GM12878 (cell line): ENCODE measurements around the gene RAB40B. TPM values are rescaled to one million over a fixed set of nuclear protein-coding genes. Genes with fewer than 3 reads are reported as not detected.

ENCODE experiments used
- ATAC-seq: fragments of 200-7000 bp; cut with Tn5 transposase; 3 replicates; pipeline ENCODE4 v1.9.1; 2020; ENCODE audit warnings: mild to moderate bottlenecking, moderate library complexity
- BruUV-seq: library from RNA; stranded (reverse); fragments of 400-500 nt; replicated peaks from 2 replicates; lab custom pipeline; 2021; lab: Mats Ljungman, UMichigan
- CTCF ChIA-PET: fragments of 300-600 bp; sonication (Branson Sonifier 250); formaldehyde crosslinking; extraction: SDS; loops from one replicate; lab custom pipeline; 2021; ENCODE audit warnings: inconsistent platforms; lab: Yijun Ruan, JAX
- POLR2A ChIA-PET: fragments of 350-600 bp; formaldehyde crosslinking; extraction: SDS; loops from one replicate; lab custom pipeline; 2021; ENCODE audit warnings: inconsistent platforms; lab: Charles Lee
- RAD21 ChIA-PET: fragments of 300-600 bp; sonication (Branson Sonifier 250); formaldehyde crosslinking; loops from one replicate; lab custom pipeline; 2023; ENCODE audit warnings: antibody characterized with exemption; ENCODE audit not compliant: unreplicated experiment; lab: Charles Lee
- SMC1A ChIA-PET: fragments of 300-600 bp; sonication (Branson Sonifier 250); formaldehyde crosslinking; loops from one replicate; lab custom pipeline; 2023; ENCODE audit not compliant: unreplicated experiment, uncharacterized antibody; lab: Charles Lee
- DNase-seq: peaks from one replicate; pipeline ENCODE4 v3.0.0-alpha.2; 2011; ENCODE audit warnings: low read depth, low spot score
- FAIRE-seq: peaks from 3 replicates; lab custom pipeline; 2011; peaks lifted over from hg19 to GRCh38; lab: Jason Lieb, UNC
- H2AFZ ChIP-seq: 2 replicates; pipeline ENCODE4 v1.6.0; 2011; ENCODE audit warnings: low read depth, low read length, control low read depth; ENCODE audit not compliant: control insufficient read depth
- H3K27ac ChIP-seq: 2 replicates; pipeline ENCODE4 v1.5.1; 2011; ENCODE audit warnings: control low read depth; ENCODE audit not compliant: control insufficient read depth, insufficient read depth
- H3K27me3 ChIP-seq, 2 experiments: replicated peaks in 1 of 2; 2 replicates each; pipeline versions ENCODE4 v1.6.0 to v1.6.1; 2011; ENCODE audit warnings: low read length in 1 of 2; ENCODE audit not compliant: control insufficient read depth in 2 of 2, insufficient read depth in 2 of 2
- H3K36me3 ChIP-seq, 2 experiments: 2 replicates each; pipeline ENCODE4 v1.5.1; 2011; ENCODE audit warnings: low read length in 1 of 2; ENCODE audit not compliant: control insufficient read depth in 2 of 2, insufficient read depth in 2 of 2
- H3K4me1 ChIP-seq: 2 replicates; pipeline ENCODE4 v1.6.1; 2011; ENCODE audit warnings: mild to moderate bottlenecking, low read length, moderate library complexity, mixed read lengths; ENCODE audit not compliant: control insufficient read depth, insufficient read depth
- H3K4me2 ChIP-seq: 2 replicates; pipeline ENCODE4 v1.6.0; 2011; ENCODE audit warnings: control low read depth; ENCODE audit not compliant: control insufficient read depth, insufficient read depth
- H3K4me3 ChIP-seq: fragments of 200-600 bp; sonication (generic); 2 replicates; pipeline ENCODE4 v1.5.1; 2016
- H3K79me2 ChIP-seq: 2 replicates; pipeline ENCODE4 v1.6.0; 2011; ENCODE audit warnings: low read length; ENCODE audit not compliant: control insufficient read depth, insufficient read depth
- H3K9ac ChIP-seq: 2 replicates; pipeline ENCODE4 v1.8.0; 2011; ENCODE audit warnings: low read length, control low read depth, mixed read lengths; ENCODE audit not compliant: control insufficient read depth, insufficient read depth
- H3K9me3 ChIP-seq: replicated peaks from 3 replicates; pipeline ENCODE4 v1.5.1; 2011; ENCODE audit warnings: mild to moderate bottlenecking, low read length; ENCODE audit not compliant: control insufficient read depth, insufficient read depth
- H4K20me1 ChIP-seq: 2 replicates; pipeline ENCODE4 v1.6.0; 2011; ENCODE audit not compliant: control insufficient read depth, insufficient read depth
- BACH1 ChIP-seq: fragments of 450-650 bp; IDR thresholded peaks from 2 replicates; pipeline ENCODE4 v1.6.1; 2017; ENCODE audit warnings: mild to moderate bottlenecking, borderline replicate concordance
- CBX3 ChIP-seq: fragments of 200-600 bp; sonication (generic); IDR thresholded peaks from 2 replicates; pipeline ENCODE4 v1.6.1; 2016; ENCODE audit warnings: low read depth, borderline replicate concordance
- CEBPZ ChIP-seq: fragments of 150-350 bp; IDR thresholded peaks from 2 replicates; pipeline ENCODE4 v1.6.1; 2016; ENCODE audit warnings: low read depth, low read length
- CHD1 ChIP-seq: IDR thresholded peaks from 2 replicates; pipeline ENCODE4 v1.6.1; 2012; ENCODE audit warnings: low read depth, low read length, improper control_type of control experiment
- HDGF ChIP-seq: fragments of 450-650 bp; IDR thresholded peaks from 2 replicates; pipeline ENCODE4 v1.6.1; 2016; ENCODE audit warnings: antibody characterized with exemption
- PML ChIP-seq: IDR thresholded peaks from 2 replicates; pipeline ENCODE4 v1.6.1; 2012; ENCODE audit warnings: low read length, inconsistent platforms
- POU2F2 ChIP-seq: IDR thresholded peaks from 3 replicates; pipeline ENCODE4 v1.6.1; 2011; ENCODE audit warnings: low read depth, mild to moderate bottlenecking, low read length, borderline replicate concordance
- RAD21 ChIP-seq: IDR thresholded peaks from 2 replicates; pipeline ENCODE4 v1.6.1; 2011; ENCODE audit warnings: mild to moderate bottlenecking, low read depth, low read length, moderate library complexity; ENCODE audit not compliant: insufficient read depth
- SREBF2 ChIP-seq: IDR thresholded peaks from 2 replicates; pipeline ENCODE4 v1.6.1; 2012; ENCODE audit warnings: mild to moderate bottlenecking, low read length
- ZBED1 ChIP-seq: IDR thresholded peaks from 2 replicates; pipeline ENCODE4 v1.6.1; 2016; ENCODE audit warnings: borderline replicate concordance
- ZBTB40 ChIP-seq: fragments of 450-650 bp; IDR thresholded peaks from 2 replicates; pipeline ENCODE4 v1.6.1; 2016; ENCODE audit warnings: mild to moderate bottlenecking, moderate library complexity, borderline replicate concordance
- ZNF217 ChIP-seq: fragments of 450-650 bp; IDR thresholded peaks from 2 replicates; pipeline ENCODE4 v1.6.1; 2017; ENCODE audit warnings: antibody characterized with exemption, mild to moderate bottlenecking
- WGBS: methylation state at CpG from one replicate; pipeline ENCODE4 v1.1.6; 2016; ENCODE audit warnings: low lambda C conversion rate; ENCODE audit not compliant: insufficient replicate concordance, insufficient coverage; ENCODE audit errors: missing lambda C conversion rate; 5-methylcytosine and 5-hydroxymethylcytosine counted together
- in situ Hi-C: fragments of 300-500 bp; cut with MboI; formaldehyde crosslinking; loops from 9 replicates; pipeline ENCODE4 v1.14.3; 2018; ENCODE audit warnings: mixed read lengths
- intact Hi-C: fragments of 100-400 bp; cut with micrococcal nuclease; formaldehyde crosslinking; loops from one replicate; pipeline ENCODE4 v1.14.2; 2022; ENCODE audit not compliant: unreplicated experiment
- polyA plus RNA-seq, 11 experiments: library from polyadenylated mRNA; depleted of rRNA in 4 of 11; unstranded in 6 of 11; stranded (reverse) in 5 of 11; fragments of >200 nt; fragmentation: Nextera tagmentation in 4 of 11; fragmentation: Illumina TruSeq in 1 of 11; extraction: Ambion mirVana in 4 of 11; extraction: Trizol in 1 of 11; gene quantifications; 1 replicate in 1 of 11; 2 replicates in 10 of 11; pipeline versions ENCODE4 v1.2.1 to v1.2.3, GENCODE V29; 2011 to 2016; ENCODE audit warnings: inconsistent platforms in 2 of 11, missing spikeins in 2 of 11, low read depth in 1 of 11
- total RNA-seq, 4 experiments: library from RNA; depleted of rRNA in 3 of 4; stranded (reverse); fragments of >200 nt in 3 of 4; fragmentation: Illumina TruSeq in 1 of 4; extraction: Trizol in 1 of 4; gene quantifications; 2 replicates each; pipeline versions ENCODE4 v1.2.1 to v1.2.3, GENCODE V29; 2013 to 2021

The RAB40B gene
- total and polyA plus RNA-seq, 10 of the 15 experiments (the other 5 are each of a cell fraction or from before 2014, with no cell fraction given), result 0.06 to 2.8 (median 1.4) TPM

- TF ChIP-seq PML, result no peak
- TF ChIP-seq ZBED1, result no peak
- no peak for TF ChIP-seq RAD21
Measured at GRCh38 chr17:82649501-82650261, 48.8 kb downstream of the RAB40B start (continued).

GRCh38 chr17:82648742-82649331, 49.7 kb downstream of the RAB40B start:
- CTCF ChIA-PET, result no interaction called here
- intact Hi-C loops, result loop anchor here (10.0 kb wide), 1 partner anchor 106 kb away; the partner anchor contains the start of gene TBCD
- WGBS, result 32% methylated on average over 8 of the region's 37 CpGs

More at GRCh38 chr17:82648742-82649331, 49.7 kb downstream of the RAB40B start:
- in situ Hi-C loops, result no loop called here
- peaks cover 2 to 7% of the 10 kb centered on the region in 2 experiments for H3K36me3 ChIP-seq
- H2AFZ ChIP-seq, result peak overlapping the region; percentile 60
- ChIA-PET RAD21 (no interaction called here), SMC1A (no interaction called here), POLR2A (interaction anchor here (0.6 kb wide), 1 partner anchor 116 kb away, joined by 3 read pairs; no protein-coding TSS in a partner anchor)
- FAIRE-seq (no peak), ATAC-seq (no peak), DNase-seq (no peak)
- H3K9me3 ChIP-seq, result no peaks in the 10 kb centered on the region
- H3K4me1 ChIP-seq, result no peaks in the 10 kb centered on the region
- H3K27me3 ChIP-seq, result no peaks in the 10 kb centered on the region
- no peak overlapping the region for H3K27ac ChIP-seq
- H3K4me3 ChIP-seq, result peak overlapping the region; percentile 50; the same call in 1 of the 2 replicates
- TF ChIP-seq CEBPZ (no peak), CBX3 (no peak), SREBF2 (no peak), ZBTB40 (no peak), POU2F2 (no peak), ZNF217 (no peak), BACH1 (no peak), HDGF (no peak), CHD1 (no peak)
- peaks cover 8% of the 10 kb centered on the region for H4K20me1 ChIP-seq
- H3K4me2 ChIP-seq, result peak overlapping the region; percentile 71
- H3K9ac ChIP-seq, result no peak overlapping the region
- peaks cover 42% of the 10 kb centered on the region for H3K79me2 ChIP-seq
- no TSS peak for BruUV-seq
